ENCODE measurements around the gene SLF1. TPM values are rescaled to one million over a fixed set of nuclear protein-coding genes. Genes with fewer than 3 reads are reported as not detected.

SLF1 gene
- total RNA-seq, 1 experiment from 2014 or later, result 26.3 TPM

DNA sequence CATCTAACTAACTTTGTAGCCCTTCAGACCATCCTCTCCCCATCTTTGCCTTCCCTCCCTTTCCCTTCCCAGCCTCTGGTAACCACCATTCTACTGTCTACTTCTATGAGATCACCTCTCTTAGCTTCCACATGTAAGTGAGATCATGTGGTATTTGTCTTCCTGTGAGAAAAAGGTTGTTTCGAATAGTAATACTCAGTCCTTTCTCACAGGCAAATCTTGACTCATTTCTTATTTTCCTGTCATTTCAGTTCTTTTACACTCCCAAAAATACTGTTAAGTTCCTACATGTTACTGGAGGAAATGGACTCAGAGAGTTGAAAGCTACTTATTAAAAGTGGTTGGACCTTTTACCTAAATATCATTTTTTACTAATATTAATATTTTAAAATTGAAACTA lies 82.1 kb downstream of the SLF1 start:
- Histone ChIP-seq H4K20me1 (ENCODE audit: insufficient read depth, low read depth, low read length) (no peaks in the 10 kb centered on the region), H3K4me3 (ENCODE audit: low read length) (no peak overlapping the region), H3K9me3 (ENCODE audit: low read length) (no peaks in the 10 kb centered on the region), H3K36me3 (ENCODE audit: insufficient read depth, low read length) (peaks cover 5% of the 10 kb centered on the region; the same call in 1 of the 2 replicates), H3K4me1 (ENCODE audit: low read length) (peaks cover 4% of the 10 kb centered on the region; the same call in 1 of the 2 replicates), H3K9ac (ENCODE audit: low read length) (no peak overlapping the region), H3K79me2 (ENCODE audit: low read length) (no peaks in the 10 kb centered on the region), H3K27ac (ENCODE audit: low read length) (no peak overlapping the region), H2AFZ (ENCODE audit: low read length) (no peak overlapping the region), H3K27me3 (ENCODE audit: low read length) (no peaks in the 10 kb centered on the region), H3K9me2 (replicated peaks; ENCODE audit: insufficient read depth, low read length) (no peaks in the 10 kb centered on the region), H3K4me2 (ENCODE audit: low read depth, low read length, poor library complexity, severe bottlenecking) (no peak overlapping the region)
- DNase-seq, result no peak

DNA sequence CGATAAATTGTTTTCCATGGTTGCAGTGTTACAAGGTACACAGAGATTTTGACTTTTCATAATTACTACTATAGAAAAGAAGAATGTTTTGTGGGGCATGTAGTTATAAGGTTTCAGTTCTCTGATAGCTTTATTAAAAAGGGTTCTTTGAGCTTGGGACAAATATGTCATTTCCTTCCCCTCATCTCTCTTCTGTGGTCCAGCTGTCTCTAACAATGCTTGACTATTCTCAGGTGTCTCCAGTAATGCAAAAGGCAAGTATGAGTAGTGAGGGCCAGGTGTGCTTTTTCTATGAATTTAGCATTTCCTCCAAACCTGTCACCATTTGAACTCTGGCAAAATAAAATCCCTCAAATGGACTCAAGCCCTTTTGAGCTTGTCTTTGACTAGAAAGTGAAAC lies 84.3 kb downstream of the SLF1 start:
- no peaks in the 10 kb centered on the region for H3K9me3 ChIP-seq (ENCODE audit: low read length)
- no peak for DNase-seq
- no peaks in the 10 kb centered on the region for H3K27me3 ChIP-seq (ENCODE audit: low read length)
- no peaks in the 10 kb centered on the region for H3K9me2 ChIP-seq (replicated peaks; ENCODE audit: insufficient read depth, low read length)
- H3K9ac ChIP-seq (ENCODE audit: low read length), result no peak overlapping the region
- no peaks in the 10 kb centered on the region for H3K79me2 ChIP-seq (ENCODE audit: low read length)
- H3K27ac ChIP-seq (ENCODE audit: low read length), result no peak overlapping the region
- no peak overlapping the region for H3K4me3 ChIP-seq (ENCODE audit: low read length)
- H4K20me1 ChIP-seq (ENCODE audit: insufficient read depth, low read depth, low read length), result no peaks in the 10 kb centered on the region
- peaks cover 4% of the 10 kb centered on the region; the same call in 1 of the 2 replicates for H3K4me1 ChIP-seq (ENCODE audit: low read length)
- H3K4me2 ChIP-seq (ENCODE audit: low read depth, low read length, poor library complexity, severe bottlenecking), result no peak overlapping the region
- H3K36me3 ChIP-seq (ENCODE audit: insufficient read depth, low read length), result no peaks in the 10 kb centered on the region; the same call in 1 of the 2 replicates
- no peak overlapping the region for H2AFZ ChIP-seq (ENCODE audit: low read length)

DNA sequence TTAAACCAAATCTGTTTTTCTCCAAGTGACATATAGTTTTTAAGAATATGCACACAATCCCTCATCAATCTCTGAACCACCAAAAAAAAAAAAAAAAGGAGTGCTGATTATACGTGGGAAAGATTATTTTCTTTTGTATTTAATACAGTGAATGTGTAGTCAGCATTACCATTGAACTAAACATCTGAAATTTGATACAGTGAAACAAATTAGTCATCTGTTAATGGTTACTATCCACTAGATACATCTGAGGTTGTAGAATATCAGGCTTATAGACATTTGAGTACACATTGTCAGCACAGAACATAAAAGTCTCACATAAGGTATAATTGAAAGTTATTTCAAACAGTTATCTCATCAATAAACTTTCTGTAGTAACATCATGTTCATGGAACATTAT lies 87.0 kb downstream of the SLF1 start:
- Histone ChIP-seq H3K79me2 (ENCODE audit: low read length) (no peaks in the 10 kb centered on the region), H3K4me3 (ENCODE audit: low read length) (no peak overlapping the region)

DNA sequence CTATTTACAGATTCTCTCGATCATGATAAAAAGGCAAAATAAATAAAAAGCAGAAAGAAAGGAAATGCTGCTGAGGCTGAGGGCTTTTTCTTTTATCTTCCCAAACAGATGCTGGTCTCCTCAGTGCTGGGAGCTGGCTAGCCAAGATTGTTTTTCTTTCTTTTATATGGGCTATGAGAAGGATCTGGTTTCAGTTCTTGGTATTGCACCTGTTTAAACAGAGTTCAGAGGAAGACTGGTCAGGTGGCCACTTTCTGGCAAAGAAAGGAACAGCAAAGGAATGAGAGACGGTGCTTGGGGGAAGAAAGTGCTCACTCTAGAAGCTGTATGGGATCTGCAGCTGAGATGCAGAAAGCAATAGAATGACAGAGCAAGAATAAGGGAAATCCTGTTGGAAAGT lies 88.9 kb downstream of the SLF1 start:
- no peaks in the 10 kb centered on the region for H3K9me2 ChIP-seq (replicated peaks; ENCODE audit: insufficient read depth, low read length)
- no peaks in the 10 kb centered on the region for H3K79me2 ChIP-seq (ENCODE audit: low read length)
- peaks cover 6% of the 10 kb centered on the region; the same call in 1 of the 2 replicates for H3K36me3 ChIP-seq (ENCODE audit: insufficient read depth, low read length)
- H3K4me2 ChIP-seq (ENCODE audit: low read depth, low read length, poor library complexity, severe bottlenecking), result no peak overlapping the region
- DNase-seq, result no peak
- no peak overlapping the region for H3K9ac ChIP-seq (ENCODE audit: low read length)
- H3K27ac ChIP-seq (ENCODE audit: low read length), result no peak overlapping the region
- peaks cover 2% of the 10 kb centered on the region; the same call in 1 of the 2 replicates for H3K4me1 ChIP-seq (ENCODE audit: low read length)
- no peak overlapping the region for H2AFZ ChIP-seq (ENCODE audit: low read length)
- no peaks in the 10 kb centered on the region for H4K20me1 ChIP-seq (ENCODE audit: insufficient read depth, low read depth, low read length)
- H3K27me3 ChIP-seq (ENCODE audit: low read length), result no peaks in the 10 kb centered on the region
- H3K9me3 ChIP-seq (ENCODE audit: low read length), result no peaks in the 10 kb centered on the region
- no peak overlapping the region for H3K4me3 ChIP-seq (ENCODE audit: low read length)

More for the DNA sequence above, 87.0 kb downstream of the SLF1 start:
- DNase-seq, result no peak
- Histone ChIP-seq H3K27me3 (ENCODE audit: low read length) (no peaks in the 10 kb centered on the region), H3K9me2 (replicated peaks; ENCODE audit: insufficient read depth, low read length) (no peaks in the 10 kb centered on the region), H3K36me3 (ENCODE audit: insufficient read depth, low read length) (no peaks in the 10 kb centered on the region; the same call in 1 of the 2 replicates), H3K9ac (ENCODE audit: low read length) (no peak overlapping the region), H3K4me1 (ENCODE audit: low read length) (peaks cover 4% of the 10 kb centered on the region; the same call in 1 of the 2 replicates), H3K9me3 (ENCODE audit: low read length) (no peaks in the 10 kb centered on the region), H3K4me2 (ENCODE audit: low read depth, low read length, poor library complexity, severe bottlenecking) (no peak overlapping the region), H2AFZ (ENCODE audit: low read length) (no peak overlapping the region), H4K20me1 (ENCODE audit: insufficient read depth, low read depth, low read length) (no peaks in the 10 kb centered on the region), H3K27ac (ENCODE audit: low read length) (no peak overlapping the region)

DNA sequence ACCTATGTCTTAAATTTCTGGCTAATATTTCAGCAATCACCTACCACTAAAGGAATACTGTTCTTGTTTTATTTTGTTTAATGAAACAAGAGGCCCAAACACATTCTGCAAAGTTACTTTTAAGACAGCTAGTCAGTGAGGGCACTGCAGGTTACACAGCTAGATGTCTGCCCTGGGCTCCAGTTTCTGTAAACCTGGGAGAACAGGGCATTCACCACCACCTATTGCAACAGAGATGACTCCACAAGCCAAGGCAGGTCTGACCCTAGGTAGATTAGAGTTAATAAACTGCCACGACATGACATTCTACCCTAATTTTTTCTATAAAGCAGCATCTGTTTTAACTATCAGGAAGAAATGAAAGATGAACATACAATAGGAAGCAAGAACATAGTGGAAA lies 90.8 kb downstream of the SLF1 start:
- Histone ChIP-seq H3K9me3 (ENCODE audit: low read length) (no peaks in the 10 kb centered on the region), H3K9ac (ENCODE audit: low read length) (no peak overlapping the region), H2AFZ (ENCODE audit: low read length) (no peak overlapping the region), H3K79me2 (ENCODE audit: low read length) (no peaks in the 10 kb centered on the region), H3K9me2 (replicated peaks; ENCODE audit: insufficient read depth, low read length) (no peaks in the 10 kb centered on the region), H3K4me1 (ENCODE audit: low read length) (no peaks in the 10 kb centered on the region), H4K20me1 (ENCODE audit: insufficient read depth, low read depth, low read length) (no peaks in the 10 kb centered on the region), H3K27me3 (ENCODE audit: low read length) (no peaks in the 10 kb centered on the region), H3K4me3 (ENCODE audit: low read length) (no peak overlapping the region), H3K4me2 (ENCODE audit: low read depth, low read length, poor library complexity, severe bottlenecking) (no peak overlapping the region), H3K27ac (ENCODE audit: low read length) (no peak overlapping the region), H3K36me3 (ENCODE audit: insufficient read depth, low read length) (peaks cover 6% of the 10 kb centered on the region; the same call in 1 of the 2 replicates)
- DNase-seq, result no peak

DNA sequence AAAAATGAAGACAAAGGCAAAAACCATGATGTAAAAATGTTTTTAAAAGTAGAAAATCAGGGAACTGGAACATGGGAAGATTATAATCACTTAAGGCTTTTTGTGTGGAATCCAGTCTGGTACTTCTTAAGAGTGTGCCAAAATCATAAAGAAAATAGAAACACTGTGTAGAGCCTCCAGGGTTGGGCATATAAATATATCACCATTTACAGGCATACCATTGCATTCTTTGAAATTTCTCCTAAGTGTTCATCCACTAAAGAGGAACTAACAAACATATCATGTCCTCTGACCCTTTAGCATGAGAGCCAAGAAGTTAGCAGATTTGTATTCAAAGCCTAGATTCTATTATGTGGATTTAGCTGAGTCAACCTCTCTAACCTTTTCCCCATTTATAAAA lies 93.3 kb downstream of the SLF1 start:
- DNase-seq, result no peak
- Histone ChIP-seq H3K9me2 (replicated peaks; ENCODE audit: insufficient read depth, low read length) (no peaks in the 10 kb centered on the region), H3K36me3 (ENCODE audit: insufficient read depth, low read length) (peaks cover 6% of the 10 kb centered on the region; the same call in 1 of the 2 replicates)

DNA sequence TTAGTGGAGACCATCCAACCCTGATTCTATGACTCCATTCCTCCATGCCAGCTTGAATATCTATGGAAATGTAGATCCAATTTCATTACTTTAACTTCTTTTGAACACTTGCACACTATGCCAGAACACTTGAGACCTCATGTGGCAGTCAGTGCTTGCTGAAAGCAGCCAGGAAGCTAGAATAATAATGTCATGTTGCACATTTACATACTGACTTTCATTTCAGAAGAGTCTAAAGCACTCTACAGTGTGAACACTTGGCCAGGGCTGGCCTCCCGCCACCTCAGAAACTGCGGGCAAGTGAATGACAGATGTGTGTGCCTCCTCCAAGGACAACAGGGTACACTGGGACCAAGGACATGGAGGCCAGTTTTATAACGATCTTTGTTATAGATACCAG lies 97.3 kb downstream of the SLF1 start:
- H3K4me2 ChIP-seq (ENCODE audit: low read depth, low read length, poor library complexity, severe bottlenecking), result no peak overlapping the region
- no peak for DNase-seq
- H2AFZ ChIP-seq (ENCODE audit: low read length), result no peak overlapping the region
- no peaks in the 10 kb centered on the region for H3K79me2 ChIP-seq (ENCODE audit: low read length)
- no peaks in the 10 kb centered on the region for H3K9me2 ChIP-seq (replicated peaks; ENCODE audit: insufficient read depth, low read length)
- H4K20me1 ChIP-seq (ENCODE audit: insufficient read depth, low read depth, low read length), result no peaks in the 10 kb centered on the region
- peaks cover 6% of the 10 kb centered on the region; the same call in 1 of the 2 replicates for H3K36me3 ChIP-seq (ENCODE audit: insufficient read depth, low read length)
- no peaks in the 10 kb centered on the region for H3K9me3 ChIP-seq (ENCODE audit: low read length)
- H3K4me3 ChIP-seq (ENCODE audit: low read length), result no peak overlapping the region
- no peaks in the 10 kb centered on the region for H3K27me3 ChIP-seq (ENCODE audit: low read length)
- no peak overlapping the region for H3K9ac ChIP-seq (ENCODE audit: low read length)
- no peaks in the 10 kb centered on the region for H3K4me1 ChIP-seq (ENCODE audit: low read length)
- no peak overlapping the region for H3K27ac ChIP-seq (ENCODE audit: low read length)

More for the DNA sequence above, 93.3 kb downstream of the SLF1 start:
- Histone ChIP-seq H3K4me2 (ENCODE audit: low read depth, low read length, poor library complexity, severe bottlenecking) (no peak overlapping the region), H3K27ac (ENCODE audit: low read length) (no peak overlapping the region), H3K4me1 (ENCODE audit: low read length) (no peaks in the 10 kb centered on the region), H3K9me3 (ENCODE audit: low read length) (no peaks in the 10 kb centered on the region), H3K27me3 (ENCODE audit: low read length) (no peaks in the 10 kb centered on the region), H2AFZ (ENCODE audit: low read length) (no peak overlapping the region), H3K9ac (ENCODE audit: low read length) (no peak overlapping the region), H4K20me1 (ENCODE audit: insufficient read depth, low read depth, low read length) (no peaks in the 10 kb centered on the region), H3K4me3 (ENCODE audit: low read length) (no peak overlapping the region), H3K79me2 (ENCODE audit: low read length) (no peaks in the 10 kb centered on the region)

DNA sequence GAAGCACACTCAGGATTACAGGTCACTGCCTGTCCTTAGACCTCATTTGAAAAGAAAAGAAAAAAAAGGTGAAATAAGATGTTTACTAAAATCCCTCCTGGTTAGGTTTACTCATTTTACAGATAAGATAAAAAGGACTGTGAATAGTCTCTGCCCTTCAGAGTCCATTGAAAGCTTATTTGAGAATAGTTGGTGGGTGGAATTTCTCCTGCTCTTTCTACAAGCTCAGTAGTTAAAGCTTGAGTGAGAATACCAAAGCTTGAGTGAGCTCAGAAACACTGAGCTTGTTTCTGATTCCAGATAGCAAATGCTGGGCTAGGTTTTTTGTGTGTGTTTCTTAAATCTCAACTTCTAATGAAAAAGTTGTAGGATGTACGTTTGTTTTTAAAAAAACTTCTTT lies 106.7 kb downstream of the SLF1 start:
- Histone ChIP-seq H3K79me2 (ENCODE audit: low read length) (no peaks in the 10 kb centered on the region), H2AFZ (ENCODE audit: low read length) (no peak overlapping the region), H3K9me3 (ENCODE audit: low read length) (no peaks in the 10 kb centered on the region), H3K9ac (ENCODE audit: low read length) (no peak overlapping the region), H3K27ac (ENCODE audit: low read length) (no peak overlapping the region), H3K4me1 (ENCODE audit: low read length) (no peaks in the 10 kb centered on the region), H3K4me2 (ENCODE audit: low read depth, low read length, poor library complexity, severe bottlenecking) (no peak overlapping the region), H3K27me3 (ENCODE audit: low read length) (no peaks in the 10 kb centered on the region), H4K20me1 (ENCODE audit: insufficient read depth, low read depth, low read length) (no peaks in the 10 kb centered on the region), H3K36me3 (ENCODE audit: insufficient read depth, low read length) (no peaks in the 10 kb centered on the region), H3K9me2 (replicated peaks; ENCODE audit: insufficient read depth, low read length) (no peaks in the 10 kb centered on the region), H3K4me3 (ENCODE audit: low read length) (no peak overlapping the region)
- DNase-seq, result no peak

DNA sequence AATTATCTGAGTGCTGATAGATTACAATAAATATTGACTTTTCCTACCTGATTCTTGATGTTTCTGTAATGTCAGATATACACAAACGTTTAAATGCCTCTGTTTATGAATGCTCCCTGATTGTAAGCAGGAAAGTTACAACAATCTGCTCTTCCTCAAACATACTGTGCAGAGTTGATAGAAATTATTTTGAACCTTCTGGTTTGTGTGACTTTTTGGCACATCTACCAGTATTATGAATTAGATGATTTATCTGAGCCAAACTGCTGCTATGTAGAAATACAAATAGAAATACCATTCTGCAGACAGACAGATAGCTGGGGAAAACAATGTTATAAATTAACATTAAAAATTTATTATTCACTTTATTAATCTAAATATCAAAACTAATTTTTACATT lies 113.0 kb downstream of the SLF1 start:
- Histone ChIP-seq H3K27me3 (ENCODE audit: low read length) (no peaks in the 10 kb centered on the region), H3K27ac (ENCODE audit: low read length) (no peak overlapping the region), H2AFZ (ENCODE audit: low read length) (no peak overlapping the region), H3K4me3 (ENCODE audit: low read length) (no peak overlapping the region), H3K9me2 (replicated peaks; ENCODE audit: insufficient read depth, low read length) (no peaks in the 10 kb centered on the region), H3K79me2 (ENCODE audit: low read length) (no peaks in the 10 kb centered on the region), H3K9me3 (ENCODE audit: low read length) (no peaks in the 10 kb centered on the region), H3K4me2 (ENCODE audit: low read depth, low read length, poor library complexity, severe bottlenecking) (no peak overlapping the region), H3K9ac (ENCODE audit: low read length) (no peak overlapping the region), H3K4me1 (ENCODE audit: low read length) (no peaks in the 10 kb centered on the region), H3K36me3 (ENCODE audit: insufficient read depth, low read length) (no peaks in the 10 kb centered on the region), H4K20me1 (ENCODE audit: insufficient read depth, low read depth, low read length) (no peaks in the 10 kb centered on the region)
- no peak for DNase-seq
